TTC549 (cell line): ENCODE data around the gene ARID5B.

Source experiments
- FAIRE-seq: peaks from 2 replicates; lab custom pipeline; 2012; peaks lifted over from hg19 to GRCh38; lab: Jason Lieb, UNC

The ARID5B gene

DNA sequence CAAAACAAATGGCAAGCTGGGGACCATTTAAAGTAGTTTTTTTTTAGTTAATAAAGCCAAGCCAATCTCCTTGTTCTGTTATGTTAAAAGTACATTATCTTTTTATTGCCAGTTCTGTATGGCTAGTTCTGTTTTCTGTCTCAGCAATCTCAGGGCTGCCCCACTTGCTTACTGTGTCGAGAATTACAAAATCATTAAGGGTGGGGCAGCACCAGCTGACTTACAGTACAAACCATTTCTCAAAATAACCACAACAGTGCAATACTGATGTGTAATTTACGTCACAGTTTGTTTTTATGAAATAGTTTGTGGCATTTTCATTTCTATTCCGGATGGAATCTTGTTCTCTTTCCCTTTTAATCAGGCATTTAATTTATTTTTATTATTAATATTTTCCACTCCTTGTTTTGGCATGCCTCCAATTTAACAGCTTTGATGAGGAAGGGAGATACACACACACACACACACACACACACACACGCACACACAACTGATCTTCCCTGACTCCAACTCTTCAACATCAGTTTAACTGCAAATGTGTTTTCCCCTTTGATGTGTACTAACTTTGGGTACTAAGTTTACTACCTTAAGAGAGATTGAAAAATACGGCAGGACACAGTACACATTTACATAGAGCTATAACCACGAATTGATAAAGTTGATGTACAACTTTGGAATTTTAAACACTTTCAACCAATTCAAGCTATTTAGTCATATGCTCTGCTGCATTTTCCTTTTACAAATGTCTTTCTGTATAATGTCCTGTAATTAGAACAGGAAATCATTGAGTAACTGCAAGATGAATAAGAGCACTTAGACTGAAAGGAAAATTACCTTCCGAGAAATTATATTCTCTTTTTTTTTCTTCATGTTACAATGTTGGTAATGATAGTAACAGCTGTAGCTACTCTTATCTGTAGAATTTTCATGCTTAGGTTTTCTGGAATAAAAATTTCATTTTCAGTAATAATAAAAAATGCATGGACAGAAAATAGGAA lies 91.5 kb downstream of the ARID5B start:
- FAIRE-seq, result no peak

GRCh38 chr10:61993711-61994401 lies 92.4 kb downstream of the ARID5B start:
- FAIRE-seq, result no peak

GRCh38 chr10:61994405-61995219 lies 93.1 kb downstream of the ARID5B start:
- no peak for FAIRE-seq

GRCh38 chr10:61995220-61995503 lies 93.7 kb downstream of the ARID5B start:
- no peak for FAIRE-seq

GRCh38 chr10:61998937-61999336 lies 97.4 kb downstream of the ARID5B start:
- no peak for FAIRE-seq

- FAIRE-seq, result no peak
Measured at GRCh38 chr10:62000037-62000603, 98.6 kb downstream of the ARID5B start.

- FAIRE-seq, result no peak
Measured at GRCh38 chr10:62000726-62001125, 99.2 kb downstream of the ARID5B start.

DNA sequence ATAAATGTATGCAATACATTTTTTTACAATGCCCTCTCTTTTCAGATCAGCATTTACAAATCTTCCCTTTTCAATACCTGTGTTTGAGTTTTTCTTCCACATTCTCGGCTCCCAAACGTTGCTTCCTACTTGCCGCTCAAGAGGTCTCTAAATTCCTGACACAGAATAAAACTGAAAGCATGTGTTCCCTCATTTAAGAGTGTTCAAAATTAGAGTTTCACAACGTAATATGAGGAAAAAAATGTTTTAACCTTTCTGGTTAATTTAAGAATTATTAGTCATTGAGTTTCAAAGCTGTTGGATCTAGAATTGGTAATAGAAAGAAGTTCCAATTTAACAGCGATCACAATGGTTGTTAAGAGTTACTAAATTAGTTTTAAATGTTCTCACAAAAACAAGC lies 100.4 kb downstream of the ARID5B start:
- FAIRE-seq, result no peak

DNA sequence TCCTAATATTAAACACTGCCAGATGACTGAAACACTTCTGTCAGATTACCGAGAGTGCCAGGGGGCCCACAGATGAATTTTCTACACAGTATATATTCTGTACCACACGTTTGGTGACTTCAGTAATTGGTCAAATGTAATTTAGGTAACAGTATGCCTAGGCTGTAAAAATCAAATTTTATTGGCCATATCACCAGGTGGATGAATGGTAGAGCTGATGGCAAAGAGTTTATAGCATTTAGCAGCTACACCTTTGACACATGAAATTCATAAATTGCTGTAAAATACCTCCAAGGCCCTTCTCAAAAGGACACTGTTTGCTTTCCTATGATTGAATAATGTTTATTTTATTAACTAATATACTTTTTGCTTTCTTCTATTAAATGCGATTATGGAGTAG lies 101.3 kb downstream of the ARID5B start:
- FAIRE-seq, result no peak

DNA sequence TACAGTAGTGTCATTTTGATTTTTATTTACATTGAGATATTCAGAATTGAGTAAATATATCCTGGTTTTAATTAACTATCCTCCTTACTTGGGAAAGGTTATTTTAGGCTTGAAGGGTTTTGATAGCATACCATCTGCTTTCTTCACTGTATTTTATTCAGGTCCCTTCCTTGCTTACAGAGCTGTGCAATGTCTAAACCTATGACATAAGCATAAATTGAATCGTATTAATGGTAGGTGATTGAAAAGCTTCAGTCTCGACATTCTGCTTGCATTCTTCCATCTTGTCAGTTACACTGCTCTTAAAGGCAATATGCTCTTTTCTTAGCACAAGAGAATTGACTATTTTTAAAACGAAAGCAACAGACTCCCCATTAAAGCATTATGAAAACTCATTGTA lies 102.5 kb downstream of the ARID5B start:
- FAIRE-seq, result no peak

DNA sequence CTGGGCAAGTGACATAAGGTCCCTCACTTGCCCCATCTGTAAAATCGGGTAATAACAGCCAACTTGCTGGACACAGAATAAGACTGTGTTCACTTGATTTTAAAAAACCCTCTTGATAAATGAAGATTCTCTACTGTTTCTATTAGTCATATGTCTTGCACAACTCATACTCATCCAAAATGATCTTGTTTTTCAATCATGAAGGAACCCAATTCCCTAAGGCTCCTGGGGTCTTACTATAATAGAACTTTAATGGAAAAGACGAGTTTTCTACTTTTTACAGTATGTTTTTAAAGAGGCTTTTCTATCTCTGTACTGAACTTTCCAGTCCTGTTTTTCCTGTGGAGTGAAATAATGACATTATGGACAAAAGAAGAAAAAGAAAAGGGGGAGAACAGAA lies 103.8 kb downstream of the ARID5B start:
- no peak for FAIRE-seq

- no peak for FAIRE-seq
Measured at GRCh38 chr10:62005687-62006086, 104.2 kb downstream of the ARID5B start.

DNA sequence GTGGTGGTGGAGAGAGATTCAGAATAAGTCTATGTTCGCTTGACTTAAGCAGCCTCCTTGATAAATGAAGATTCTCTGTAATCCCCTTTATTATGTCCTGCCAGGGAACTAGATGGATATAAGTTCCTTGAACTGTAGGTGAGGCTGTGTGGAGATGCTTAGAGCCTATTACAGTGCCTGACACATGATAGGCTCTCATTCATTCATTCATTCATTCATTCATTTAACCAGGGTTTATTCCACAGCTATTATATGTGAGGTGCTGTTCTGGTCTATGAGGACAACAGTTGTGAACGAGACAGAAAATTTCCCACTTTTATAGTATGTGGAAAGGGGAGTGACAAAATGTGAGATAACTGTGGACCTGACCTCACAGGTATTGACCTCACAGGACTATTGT lies 105.6 kb downstream of the ARID5B start:
- no peak for FAIRE-seq

DNA sequence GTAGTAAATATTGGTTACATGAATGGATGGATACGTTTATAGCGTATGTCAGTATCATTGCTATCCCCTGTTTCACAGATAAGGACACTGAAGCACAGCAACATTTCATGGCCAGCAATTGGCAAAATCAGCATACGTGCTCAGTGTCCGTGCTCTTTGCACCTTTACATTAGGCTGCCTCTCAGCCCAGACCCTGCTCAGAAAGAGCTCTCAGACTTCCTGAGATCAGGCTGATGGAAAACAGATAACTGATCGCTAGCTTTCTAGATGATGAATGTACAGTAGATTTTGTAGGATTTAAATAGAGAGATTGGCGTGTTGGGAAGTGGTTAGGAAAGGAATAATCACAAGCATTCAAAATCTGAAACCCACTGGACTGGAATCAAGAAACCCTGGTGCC lies 106.7 kb downstream of the ARID5B start:
- no peak for FAIRE-seq

GRCh38 chr10:62008946-62009345 lies 107.4 kb downstream of the ARID5B start:
- no peak for FAIRE-seq

DNA sequence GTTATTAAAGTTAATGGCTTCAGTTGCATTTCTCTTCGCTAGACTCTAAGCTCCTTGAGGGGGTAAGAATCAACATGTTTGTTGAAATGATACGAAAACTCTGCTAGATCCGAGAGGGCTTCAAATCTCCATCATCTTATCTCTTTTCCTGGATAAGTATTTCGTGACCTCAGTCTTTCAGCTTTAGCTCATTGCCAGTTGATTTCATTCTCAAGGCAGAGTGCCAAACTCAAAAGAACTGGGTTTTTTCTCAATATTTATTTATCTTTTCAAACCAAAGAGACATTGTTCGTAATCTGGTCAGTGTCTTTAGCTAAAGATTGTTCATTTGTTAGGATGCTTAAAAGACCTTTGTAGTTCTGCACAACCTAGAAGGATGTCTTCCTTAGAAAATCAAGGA lies 108.9 kb downstream of the ARID5B start:
- no peak for FAIRE-seq

DNA sequence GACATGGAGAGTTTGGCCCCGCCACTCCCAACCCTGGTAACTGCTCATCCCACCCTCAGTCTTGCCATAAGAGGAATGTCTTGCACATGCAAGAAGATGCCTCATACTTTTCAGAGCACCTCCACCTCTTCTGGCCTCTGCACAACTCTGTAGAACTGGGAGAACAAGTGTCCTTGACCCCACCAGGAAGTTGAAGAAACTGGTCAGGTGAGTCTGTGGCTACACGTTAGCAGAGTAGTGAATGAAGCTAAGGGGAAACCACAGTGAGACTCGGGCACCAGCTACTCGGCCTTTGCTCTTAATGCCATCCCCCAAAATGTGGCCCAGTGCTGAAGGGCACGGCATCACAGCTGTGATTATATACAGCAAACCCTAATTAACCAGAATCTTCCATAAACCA lies 110.1 kb downstream of the ARID5B start:
- no peak for FAIRE-seq

DNA sequence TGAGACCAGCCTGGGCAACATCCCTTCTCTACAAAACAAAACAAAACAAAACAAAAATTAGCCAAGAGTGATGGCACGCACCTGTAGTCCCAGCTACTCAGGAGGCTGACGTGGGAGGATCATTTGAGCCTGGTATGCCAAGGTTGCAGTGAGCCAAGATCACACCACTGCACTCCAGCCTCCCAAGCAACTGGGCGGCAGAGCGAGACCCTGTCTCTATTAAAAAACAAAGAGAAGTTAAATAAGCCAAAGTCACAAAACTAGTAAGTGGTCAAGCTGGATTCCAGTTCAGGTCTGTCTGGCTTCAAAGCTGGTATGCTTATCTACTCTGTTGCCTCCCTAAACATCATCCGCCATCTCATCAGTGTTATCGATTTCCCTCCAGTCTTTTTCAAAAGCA lies 110.8 kb downstream of the ARID5B start:
- no peak for FAIRE-seq

DNA sequence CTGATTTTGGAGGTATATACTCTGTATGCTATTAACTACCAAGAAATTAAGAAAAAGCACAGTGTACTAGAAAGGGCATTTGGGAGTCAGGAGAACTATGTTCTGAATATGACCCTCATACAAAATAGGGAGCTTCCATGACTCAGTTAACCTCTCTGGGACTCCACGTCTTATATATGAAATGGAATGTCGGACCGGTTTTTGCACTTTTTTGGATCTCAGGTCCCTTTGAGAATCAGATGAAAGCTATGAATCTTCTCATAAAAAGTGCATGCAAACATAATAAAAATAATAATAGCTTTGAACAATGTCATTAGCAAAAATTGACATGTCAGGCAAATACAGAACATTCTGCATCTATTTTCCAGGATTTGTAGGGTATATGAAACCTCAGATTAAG lies 113.0 kb downstream of the ARID5B start:
- FAIRE-seq, result no peak

GRCh38 chr10:62015994-62016393 lies 114.5 kb downstream of the ARID5B start:
- no peak for FAIRE-seq

DNA sequence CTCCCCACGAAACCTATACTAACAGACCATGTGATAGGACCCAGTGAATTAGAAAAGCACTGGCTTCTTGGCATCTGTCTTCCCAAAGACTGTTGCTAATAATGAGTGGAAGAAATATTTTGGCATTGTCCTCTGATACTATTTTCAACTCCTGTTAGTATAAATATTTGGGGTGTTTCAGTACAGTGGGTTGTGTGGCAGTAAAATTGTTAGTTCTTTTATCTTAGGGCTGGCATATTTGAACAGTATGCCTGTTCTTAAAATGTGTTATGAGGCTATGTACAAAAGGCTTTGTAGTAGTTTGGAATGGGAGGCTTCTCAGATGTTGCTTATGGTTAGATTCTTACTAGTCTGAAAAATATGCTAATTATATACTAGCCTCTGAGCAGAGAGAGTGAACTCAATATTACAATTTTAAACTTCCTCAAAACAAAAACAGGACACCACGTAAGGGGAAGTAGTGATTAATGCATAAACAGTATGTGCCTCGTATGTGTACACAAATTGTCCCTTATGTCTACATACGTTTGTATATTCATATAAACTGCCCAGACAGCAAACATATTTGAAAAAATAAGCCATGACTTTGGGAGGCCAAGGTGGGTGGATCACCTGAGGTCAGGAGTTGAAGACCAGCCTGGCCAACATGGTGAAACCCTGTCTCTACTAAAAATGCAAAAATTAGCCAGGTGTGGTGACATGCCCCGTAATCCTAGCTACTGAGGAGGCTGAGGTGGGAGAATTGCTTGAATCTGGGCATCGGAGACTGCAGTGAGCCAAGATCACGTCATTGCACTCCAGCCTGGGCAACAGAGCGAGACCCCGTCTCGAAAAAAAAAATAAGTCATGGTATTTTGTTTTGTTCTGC lies 115.4 kb downstream of the ARID5B start:
- FAIRE-seq, result no peak

GRCh38 chr10:62017491-62017870 lies 116.0 kb downstream of the ARID5B start:
- no peak for FAIRE-seq
